Neural cell (in vitro differentiated cells): Measurements from ENCODE around the gene GSN.

Experiments used
- CTCF ChIP-seq: fragments of 450-650 bp; IDR thresholded peaks from 2 replicates; pipeline ENCODE4 v1.5.1; 2014; ENCODE audit warnings: antibody characterized with exemption, mild to moderate bottlenecking, moderate library complexity; ENCODE audit not compliant: poor library complexity, severe bottlenecking
- EP300 ChIP-seq: fragments of 450-650 bp; conservative IDR thresholded peaks from 2 replicates; pipeline ENCODE4 v1.6.1; 2014; ENCODE audit warnings: antibody characterized with exemption, mild to moderate bottlenecking, moderate library complexity; ENCODE audit not compliant: poor library complexity, severe bottlenecking
- EZH2 ChIP-seq: fragments of 200-600, 300-800 bp; shearing (Covaris generic), sonication (generic); IDR thresholded peaks from 2 replicates; pipeline ENCODE4 v1.6.1; 2014; ENCODE audit warnings: antibody characterized with exemption, low read length, borderline replicate concordance, mild to moderate bottlenecking; ENCODE audit not compliant: insufficient read depth, poor library complexity, severe bottlenecking
- TAF1 ChIP-seq: IDR thresholded peaks from 2 replicates; pipeline ENCODE4 v1.6.1; 2012; ENCODE audit warnings: low read depth

GRCh38 chr9:121283856-121284732 lies 16.1 kb downstream of the GSN start:
- no peak for TF ChIP-seq EP300
- no peak for TF ChIP-seq TAF1
- no peak for TF ChIP-seq EZH2
- no peak for TF ChIP-seq CTCF
